Endothelial cell of umbilical vein (primary cell): ENCODE data around the gene TMEM59L. TPM values are rescaled to one million over a fixed set of nuclear protein-coding genes. Genes with fewer than 3 reads are reported as not detected.

Experiments used
- BruUV-seq: library from RNA; stranded (reverse); fragments of 400-500 nt; replicated peaks from 2 replicates; lab custom pipeline; 2021; lab: Mats Ljungman, UMichigan
- CTCF ChIA-PET: fragments of 300-600, 350-600 bp; sonication (Branson Sonifier 250); formaldehyde crosslinking; loops from one replicate; lab custom pipeline; 2021; ENCODE audit warnings: antibody characterized with exemption, inconsistent platforms; lab: Charles Lee
- POLR2A ChIA-PET: fragments of 300-600, 350-600 bp; sonication (Branson Sonifier 250); formaldehyde crosslinking; loops from one replicate; lab custom pipeline; 2021; ENCODE audit warnings: antibody characterized with exemption, inconsistent platforms; lab: Charles Lee
- DNase-seq: peaks from one replicate; pipeline ENCODE4 v3.0.0-alpha.2; 2011; ENCODE audit warnings: low read depth, low spot score
- FAIRE-seq: peaks from 2 replicates; lab custom pipeline; 2011; peaks lifted over from hg19 to GRCh38; lab: Jason Lieb, UNC
- H2AFZ ChIP-seq: 2 replicates; pipeline ENCODE4 v1.6.0; 2012; ENCODE audit warnings: low read depth, low read length, control low read depth, inconsistent platforms
- H3K27ac ChIP-seq: 2 replicates; pipeline ENCODE4 v1.5.1; 2011; ENCODE audit warnings: low read depth, mild to moderate bottlenecking, control low read depth, low read length, moderate library complexity; ENCODE audit not compliant: insufficient read depth
- H3K27me3 ChIP-seq, 2 experiments: 2 replicates each; pipeline versions ENCODE4 v1.6.0 to v1.6.1; 2011; ENCODE audit warnings: low read length in 2 of 2, mixed read lengths in 1 of 2; ENCODE audit not compliant: control insufficient read depth in 2 of 2, insufficient read depth in 2 of 2
- H3K36me3 ChIP-seq, 2 experiments: 2 replicates in 1 of 2; 3 replicates in 1 of 2; pipeline ENCODE4 v1.5.1; 2011; ENCODE audit warnings: low read length in 2 of 2, mild to moderate bottlenecking in 1 of 2, moderate library complexity in 1 of 2; ENCODE audit not compliant: control insufficient read depth in 2 of 2, insufficient read depth in 2 of 2; ENCODE audit errors: extremely low read depth in 1 of 2
- H3K4me1 ChIP-seq: 3 replicates; pipeline ENCODE4 v1.5.1; 2011; ENCODE audit warnings: mild to moderate bottlenecking, low read length; ENCODE audit not compliant: control insufficient read depth, insufficient read depth; ENCODE audit errors: extremely low read depth
- H3K4me2 ChIP-seq: 2 replicates; pipeline ENCODE4 v1.6.1; 2011; ENCODE audit warnings: low read length, control low read depth, mixed read lengths; ENCODE audit not compliant: insufficient read depth
- H3K4me3 ChIP-seq, 3 experiments: fragments of 200-600 bp in 1 of 3; sonication (generic), shearing (Covaris generic) in 1 of 3; replicated peaks in 1 of 3; 2 replicates each; pipeline ENCODE4 v1.5.1; 2011 to 2016; ENCODE audit warnings: control low read depth in 3 of 3, low read length in 3 of 3, mild to moderate bottlenecking in 2 of 3, inconsistent platforms in 1 of 3, low read depth in 1 of 3, moderate library complexity in 1 of 3; ENCODE audit not compliant: insufficient read depth in 1 of 3
- H3K79me2 ChIP-seq: 2 replicates; pipeline ENCODE4 v1.6.0; 2012; ENCODE audit warnings: low read length, inconsistent platforms; ENCODE audit not compliant: control insufficient read depth, insufficient read depth
- H3K9ac ChIP-seq: replicated peaks from 2 replicates; pipeline ENCODE3; 2011; ENCODE audit warnings: low read length, control low read depth; ENCODE audit not compliant: insufficient read depth; ENCODE audit errors: extremely low read depth
- H3K9me1 ChIP-seq: replicated peaks from 3 replicates; pipeline ENCODE4 v1.6.0; 2011; ENCODE audit warnings: mild to moderate bottlenecking, low read length; ENCODE audit not compliant: control insufficient read depth, insufficient read depth; ENCODE audit errors: extremely low read depth
- H3K9me3 ChIP-seq: replicated peaks from 2 replicates; pipeline ENCODE4 v1.5.1; 2012; ENCODE audit warnings: low read length, inconsistent platforms; ENCODE audit not compliant: control insufficient read depth, insufficient read depth
- H4K20me1 ChIP-seq: replicated peaks from 2 replicates; pipeline ENCODE3; 2011; ENCODE audit warnings: mild to moderate bottlenecking, low read length; ENCODE audit not compliant: control insufficient read depth, insufficient read depth; ENCODE audit errors: extremely low read depth
- EZH2 ChIP-seq: IDR thresholded peaks from 2 replicates; pipeline ENCODE4 v1.6.1; 2012; ENCODE audit warnings: borderline replicate concordance, low read depth, mild to moderate bottlenecking, moderate library complexity, low read length, inconsistent platforms; ENCODE audit not compliant: severe bottlenecking
- FOS ChIP-seq: IDR thresholded peaks from 2 replicates; pipeline ENCODE4 v1.6.1; 2011; ENCODE audit warnings: mild to moderate bottlenecking, low read length, moderate library complexity, borderline replicate concordance; ENCODE audit not compliant: insufficient read depth
- JUN ChIP-seq: IDR thresholded peaks from 2 replicates; pipeline ENCODE4 v1.6.1; 2011; ENCODE audit warnings: borderline replicate concordance, low read depth; ENCODE audit not compliant: insufficient read length, insufficient read depth
- POLR2AphosphoS5 ChIP-seq: IDR thresholded peaks from 2 replicates; pipeline ENCODE4 v1.6.1; 2012; ENCODE audit warnings: low read depth, mild to moderate bottlenecking, control low read depth, low read length, moderate library complexity; ENCODE audit not compliant: insufficient read depth
- dilution Hi-C: fragments of 300-500 bp; cut with MboI; formaldehyde crosslinking; loops from one replicate; pipeline ENCODE4 v1.15.0; 2019; ENCODE audit warnings: low sequenced_read_pairs; ENCODE audit not compliant: extremely low pct_ligation_motif_present
- intact Hi-C: fragments of 100-400 bp; cut with micrococcal nuclease; formaldehyde crosslinking; loops from one replicate; pipeline ENCODE4 v1.10.0; 2022
- polyA plus RNA-seq, 4 experiments: library from polyadenylated mRNA; depleted of rRNA in 3 of 4; stranded (reverse) in 3 of 4; unstranded in 1 of 4; fragments of >200 nt; gene quantifications; 2 replicates each; pipeline versions ENCODE4 v1.2.1 to v1.2.3, GENCODE V29; 2011 to 2012; ENCODE audit warnings: missing spikeins in 1 of 4
- total RNA-seq: library from RNA; stranded (reverse); gene quantifications from 2 replicates; pipeline ENCODE4 v1.2.3, GENCODE V29; 2021

TMEM59L gene
- total and polyA plus RNA-seq, 2 donors (not counting 3 experiments of a cell fraction or from before 2014, with no cell fraction given): 0.43 to 0.97 TPM

GRCh38 chr19:18611327-18612050 is 1.2 kb upstream of the TMEM59L start:
- Histone ChIP-seq H3K36me3 (no peaks in the 10 kb centered on the region), H3K27ac (no peak overlapping the region), H3K9ac (no peak overlapping the region), H2AFZ (no peak overlapping the region), H4K20me1 (no peaks in the 10 kb centered on the region), H3K27me3 (peaks cover 64 to 73% of the 10 kb centered on the region in 2 experiments), H3K9me3 (no peaks in the 10 kb centered on the region), H3K4me1 (peaks cover 16% of the 10 kb centered on the region), H3K9me1 (no peaks in the 10 kb centered on the region), H3K79me2 (no peaks in the 10 kb centered on the region), H3K4me3 (no peak overlapping the region), H3K4me2 (no peak overlapping the region)
- FAIRE-seq: no peak
- no peak for DNase-seq
- CTCF ChIA-PET: interaction anchor here (1.4 kb wide), 1 partner anchor 22 kb away, joined by 4 read pairs; the partner anchor contains the start of gene REX1BD
- BruUV-seq: no TSS peak
- intact Hi-C loops (no loop called here), dilution Hi-C loops (no loop called here)
- TF ChIP-seq JUN (no peak), EZH2 (peak; percentile 43)
- POLR2A ChIA-PET: no interaction called here

- Histone ChIP-seq H3K9ac (no peak overlapping the region), H3K4me3 (peak overlapping the region in 1 of 3 experiments; percentile 28), H3K27me3 (peaks cover 63 to 72% of the 10 kb centered on the region in 2 experiments), H2AFZ (no peak overlapping the region), H3K4me1 (peaks cover 16% of the 10 kb centered on the region), H3K9me3 (no peaks in the 10 kb centered on the region), H3K79me2 (no peaks in the 10 kb centered on the region), H4K20me1 (no peaks in the 10 kb centered on the region), H3K36me3 (no peaks in the 10 kb centered on the region), H3K27ac (no peak overlapping the region), H3K4me2 (no peak overlapping the region), H3K9me1 (no peaks in the 10 kb centered on the region)
- no peak for FAIRE-seq
- dilution Hi-C loops: no loop called here
- CTCF ChIA-PET: interaction anchor here (1.4 kb wide), 2 partner anchors 23 to 235 kb away, joined by 4 to 7 read pairs; partner anchors contain the start of gene REX1BD
- no TSS peak for BruUV-seq
- intact Hi-C loops: no loop called here
- DNase-seq: no peak
- no peak for TF ChIP-seq POLR2AphosphoS5
- TF ChIP-seq FOS: no peak
- TF ChIP-seq EZH2: peak; percentile 89
- POLR2A ChIA-PET: no interaction called here
Observed at GRCh38 chr19:18612051-18612771, 459 bp upstream of the TMEM59L start.
